Measurements from ENCODE around the gene NUDT3.
"Not testable (repeated sequence)": the region's sequence is repeated elsewhere in the genome, so short reads cannot be mapped to it uniquely, and the experiment has no call there.

NUDT3 gene

DNA sequence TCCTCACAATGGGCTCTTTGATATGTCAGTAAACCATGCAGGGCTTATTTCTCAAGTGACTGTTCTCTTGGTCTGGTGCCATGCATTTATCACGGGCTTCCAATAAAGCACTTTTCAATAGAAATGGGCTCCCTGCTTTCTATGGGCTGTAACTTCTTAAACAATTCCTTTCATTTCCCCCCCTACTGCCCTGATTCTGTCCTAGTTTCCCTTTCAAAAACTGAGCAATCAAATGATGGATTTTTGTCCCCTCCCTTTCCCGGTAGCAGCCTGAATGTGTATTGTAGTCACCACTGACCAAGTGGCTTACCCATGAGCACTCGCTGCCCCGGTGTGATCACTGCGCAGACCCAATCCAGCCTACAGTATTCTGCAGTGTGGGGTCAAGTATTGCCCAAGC, 19.5 kb upstream of the NUDT3 start:
- H3K27me3 ChIP-seq (ENCODE audit: insufficient read depth, low read length), result no peaks in the 10 kb centered on the region
- no peak for TF ChIP-seq EZH2 (IDR thresholded peaks at IDR 0.05; ENCODE audit: borderline replicate concordance, low read length)
- TF ChIP-seq, protein P1, sequence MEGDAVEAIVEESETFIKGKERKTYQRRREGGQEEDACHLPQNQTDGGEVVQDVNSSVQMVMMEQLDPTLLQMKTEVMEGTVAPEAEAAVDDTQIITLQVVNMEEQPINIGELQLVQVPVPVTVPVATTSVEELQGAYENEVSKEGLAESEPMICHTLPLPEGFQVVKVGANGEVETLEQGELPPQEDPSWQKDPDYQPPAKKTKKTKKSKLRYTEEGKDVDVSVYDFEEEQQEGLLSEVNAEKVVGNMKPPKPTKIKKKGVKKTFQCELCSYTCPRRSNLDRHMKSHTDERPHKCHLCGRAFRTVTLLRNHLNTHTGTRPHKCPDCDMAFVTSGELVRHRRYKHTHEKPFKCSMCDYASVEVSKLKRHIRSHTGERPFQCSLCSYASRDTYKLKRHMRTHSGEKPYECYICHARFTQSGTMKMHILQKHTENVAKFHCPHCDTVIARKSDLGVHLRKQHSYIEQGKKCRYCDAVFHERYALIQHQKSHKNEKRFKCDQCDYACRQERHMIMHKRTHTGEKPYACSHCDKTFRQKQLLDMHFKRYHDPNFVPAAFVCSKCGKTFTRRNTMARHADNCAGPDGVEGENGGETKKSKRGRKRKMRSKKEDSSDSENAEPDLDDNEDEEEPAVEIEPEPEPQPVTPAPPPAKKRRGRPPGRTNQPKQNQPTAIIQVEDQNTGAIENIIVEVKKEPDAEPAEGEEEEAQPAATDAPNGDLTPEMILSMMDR (IDR thresholded peaks at IDR 0.05; ENCODE audit: low read length), result no peak
- H3K79me2 ChIP-seq (ENCODE audit: insufficient read depth, low read length), result no peaks in the 10 kb centered on the region
- H3K36me3 ChIP-seq (ENCODE audit: insufficient read depth, low read length), result peaks cover 30% of the 10 kb centered on the region
- H3K9me2 ChIP-seq (ENCODE audit: low read depth, low read length), result no peaks in the 10 kb centered on the region
- H4K20me1 ChIP-seq (ENCODE audit: insufficient read depth, low read length), result no peaks in the 10 kb centered on the region
- H2AFZ ChIP-seq (ENCODE audit: low read length), result no peak overlapping the region
- no peaks in the 10 kb centered on the region for H3F3A ChIP-seq (ENCODE audit: insufficient read depth, low read length)
- no peak overlapping the region for H3K27ac ChIP-seq (ENCODE audit: low read depth, low read length, poor library complexity, severe bottlenecking)
- no peaks in the 10 kb centered on the region for H3K9me3 ChIP-seq (ENCODE audit: low read length)
- no peak overlapping the region for H3K4me2 ChIP-seq (ENCODE audit: low read length)
- H3K9ac ChIP-seq (ENCODE audit: low read length), result no peak overlapping the region
- H3K4me1 ChIP-seq (ENCODE audit: insufficient read depth, low read length, severe bottlenecking), result no peaks in the 10 kb centered on the region
- no peak overlapping the region for H3K4me3 ChIP-seq (ENCODE audit: low read depth, low read length, poor library complexity, severe bottlenecking)

DNA sequence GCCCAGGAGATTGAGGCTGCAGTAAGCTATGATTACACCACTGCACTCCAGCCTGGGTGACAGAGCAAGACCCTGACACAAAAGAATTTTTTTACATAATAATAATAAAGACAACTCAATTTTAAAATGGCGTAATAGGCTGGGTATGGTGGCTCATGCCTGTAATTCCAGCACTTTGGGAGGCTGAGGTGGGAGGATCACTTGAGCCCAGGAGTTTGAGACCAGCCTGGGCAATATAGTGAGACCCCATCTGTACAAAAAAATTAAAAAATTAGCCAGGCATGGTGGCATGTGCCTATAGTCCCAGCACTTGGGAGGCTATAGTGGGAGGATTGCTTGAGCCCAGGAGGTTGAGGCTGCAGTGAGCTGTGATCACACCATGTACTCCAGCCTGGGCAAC, 15.4 kb upstream of the NUDT3 start:
- not testable (repeated sequence) for H3K27ac ChIP-seq (ENCODE audit: low read depth, low read length, poor library complexity, severe bottlenecking); H3K36me3 ChIP-seq (ENCODE audit: insufficient read depth, low read length); H3K9me3 ChIP-seq (ENCODE audit: low read length); H4K20me1 ChIP-seq (ENCODE audit: insufficient read depth, low read length); H3K27me3 ChIP-seq (ENCODE audit: insufficient read depth, low read length); H3F3A ChIP-seq (ENCODE audit: insufficient read depth, low read length); H3K4me1 ChIP-seq (ENCODE audit: insufficient read depth, low read length, severe bottlenecking); H3K9me2 ChIP-seq (ENCODE audit: low read depth, low read length); H3K4me3 ChIP-seq (ENCODE audit: low read depth, low read length, poor library complexity, severe bottlenecking); H2AFZ ChIP-seq (ENCODE audit: low read length); H3K79me2 ChIP-seq (ENCODE audit: insufficient read depth, low read length); H3K4me2 ChIP-seq (ENCODE audit: low read length); H3K9ac ChIP-seq (ENCODE audit: low read length)

DNA sequence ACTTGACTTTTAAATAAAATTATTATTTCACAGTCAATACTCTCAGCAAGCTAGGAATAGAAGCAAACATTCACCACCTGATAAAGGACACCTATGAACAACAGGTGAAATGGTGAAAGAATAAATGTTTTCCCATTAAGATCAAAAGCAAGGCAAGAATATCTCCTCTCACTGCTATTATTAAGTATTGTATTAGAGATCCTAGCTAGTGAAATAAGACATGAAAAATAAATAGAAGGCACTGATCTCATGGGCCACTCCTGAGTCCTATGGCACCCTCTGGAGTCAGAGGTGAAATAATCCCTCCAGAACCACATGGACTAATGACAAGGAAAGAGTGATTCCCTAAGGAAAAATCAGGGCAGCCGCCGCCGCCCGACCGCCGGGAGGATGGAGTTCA, 4.0 kb upstream of the NUDT3 start:
- H3K9me2 ChIP-seq (ENCODE audit: low read depth, low read length), result no peaks in the 10 kb centered on the region
- no peaks in the 10 kb centered on the region for H3K36me3 ChIP-seq (ENCODE audit: insufficient read depth, low read length)
- no peak overlapping the region for H3K27ac ChIP-seq (ENCODE audit: low read depth, low read length, poor library complexity, severe bottlenecking)
- H3K4me1 ChIP-seq (ENCODE audit: insufficient read depth, low read length, severe bottlenecking), result peaks cover 14% of the 10 kb centered on the region
- H4K20me1 ChIP-seq (ENCODE audit: insufficient read depth, low read length), result no peaks in the 10 kb centered on the region
- no peak overlapping the region for H3K4me3 ChIP-seq (ENCODE audit: low read depth, low read length, poor library complexity, severe bottlenecking)
- no peaks in the 10 kb centered on the region for H3F3A ChIP-seq (ENCODE audit: insufficient read depth, low read length)
- no peaks in the 10 kb centered on the region for H3K27me3 ChIP-seq (ENCODE audit: insufficient read depth, low read length)
- H3K9ac ChIP-seq (ENCODE audit: low read length), result no peak overlapping the region
- H3K9me3 ChIP-seq (ENCODE audit: low read length), result peaks cover 3% of the 10 kb centered on the region; the same call in 1 of the 2 replicates
- H3K4me2 ChIP-seq (ENCODE audit: low read length), result no peak overlapping the region
- no peak overlapping the region for H2AFZ ChIP-seq (ENCODE audit: low read length)
- TF ChIP-seq EZH2 (IDR thresholded peaks at IDR 0.05; ENCODE audit: borderline replicate concordance, low read length), result no peak
- TF ChIP-seq, protein P1 (IDR thresholded peaks at IDR 0.05; ENCODE audit: low read length), result no peak
- H3K79me2 ChIP-seq (ENCODE audit: insufficient read depth, low read length), result peaks cover 1% of the 10 kb centered on the region

DNA sequence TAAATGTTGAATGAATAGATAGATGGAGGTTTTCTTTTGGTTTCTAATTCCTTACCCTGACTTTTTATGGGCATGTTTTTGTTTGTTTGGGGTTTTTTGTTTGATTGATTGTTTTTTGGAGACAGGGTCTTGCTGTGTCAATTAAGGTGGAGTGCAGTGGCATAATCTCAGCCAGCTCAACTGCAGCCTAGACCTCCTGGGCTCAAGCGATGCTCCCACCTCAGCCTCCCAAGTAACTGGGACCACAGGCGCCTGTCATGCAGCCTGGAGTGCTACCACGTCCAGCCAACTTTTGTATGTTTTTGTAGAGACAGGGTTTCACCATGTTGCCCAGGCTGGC, 1.5 kb upstream of the NUDT3 start:
- Histone ChIP-seq H3K27ac (ENCODE audit: low read depth, low read length, poor library complexity, severe bottlenecking) (peak overlapping the region; percentile 66), H3K79me2 (ENCODE audit: insufficient read depth, low read length) (peaks cover 27% of the 10 kb centered on the region), H3K36me3 (ENCODE audit: insufficient read depth, low read length) (no peaks in the 10 kb centered on the region), H3K9ac (ENCODE audit: low read length) (no peak overlapping the region), H3K27me3 (ENCODE audit: insufficient read depth, low read length) (no peaks in the 10 kb centered on the region), H3K4me2 (ENCODE audit: low read length) (peak overlapping the region; percentile 82; the same call in 1 of the 2 replicates), H2AFZ (ENCODE audit: low read length) (no peak overlapping the region), H3K9me2 (ENCODE audit: low read depth, low read length) (no peaks in the 10 kb centered on the region), H3K4me1 (ENCODE audit: insufficient read depth, low read length, severe bottlenecking) (peaks cover 22% of the 10 kb centered on the region), H3F3A (ENCODE audit: insufficient read depth, low read length) (no peaks in the 10 kb centered on the region), H3K4me3 (ENCODE audit: low read depth, low read length, poor library complexity, severe bottlenecking) (peak overlapping the region; percentile 83), H4K20me1 (ENCODE audit: insufficient read depth, low read length) (no peaks in the 10 kb centered on the region), H3K9me3 (ENCODE audit: low read length) (peaks cover 3% of the 10 kb centered on the region; the same call in 1 of the 2 replicates)
- TF ChIP-seq, protein P1 (IDR thresholded peaks at IDR 0.05; ENCODE audit: low read length), result no peak
- no peak for TF ChIP-seq EZH2 (IDR thresholded peaks at IDR 0.05; ENCODE audit: borderline replicate concordance, low read length)

Measured in OCI-LY1 (cell line).